CMK (cell line): ENCODE results near the gene CMTM4.
"Not testable (repeated sequence)": the region's sequence is repeated elsewhere in the genome, so short reads cannot be mapped to it uniquely, and the experiment has no call there.

Source experiments
- DNase-seq: peaks from one replicate; pipeline ENCODE4 v3.0.0-alpha.2; 2010; ENCODE audit warnings: low read depth

Gene CMTM4

GRCh38 chr16:66705790-66706505, 9.4 kb upstream of the CMTM4 start:
- no peak for DNase-seq

GRCh38 chr16:66703406-66704215, 7.1 kb upstream of the CMTM4 start:
- no peak for DNase-seq

- DNase-seq, result no peak
Observed at GRCh38 chr16:66701516-66701915, 5.0 kb upstream of the CMTM4 start.

GRCh38 chr16:66701026-66701425, 4.5 kb upstream of the CMTM4 start:
- DNase-seq, result no peak

GRCh38 chr16:66699898-66700297, 3.4 kb upstream of the CMTM4 start:
- no peak for DNase-seq

GRCh38 chr16:66698046-66698445, 1.5 kb upstream of the CMTM4 start:
- DNase-seq, result no peak

- no peak for DNase-seq
Observed at GRCh38 chr16:66695935-66696668, 441 bp downstream of the CMTM4 start.

- no peak for DNase-seq
Observed at GRCh38 chr16:66695471-66695934, 1.0 kb downstream of the CMTM4 start.

GRCh38 chr16:66693149-66693548, 3.4 kb downstream of the CMTM4 start:
- DNase-seq, result no peak

GRCh38 chr16:66692341-66692740, 4.2 kb downstream of the CMTM4 start:
- DNase-seq, result no peak

GRCh38 chr16:66691234-66691633, 5.3 kb downstream of the CMTM4 start:
- DNase-seq, result no peak

- DNase-seq, result no peak
Observed at GRCh38 chr16:66690106-66690847, 6.3 kb downstream of the CMTM4 start.

GRCh38 chr16:66689282-66689681, 7.3 kb downstream of the CMTM4 start:
- no peak for DNase-seq

GRCh38 chr16:66687906-66688625, 8.5 kb downstream of the CMTM4 start:
- DNase-seq, result no peak

GRCh38 chr16:66685501-66686115, 10.9 kb downstream of the CMTM4 start:
- DNase-seq, result not testable (repeated sequence)

GRCh38 chr16:66682271-66682670, 14.3 kb downstream of the CMTM4 start:
- no peak for DNase-seq

GRCh38 chr16:66681676-66682075, 14.9 kb downstream of the CMTM4 start:
- DNase-seq, result no peak

GRCh38 chr16:66678337-66678736, 18.2 kb downstream of the CMTM4 start:
- no peak for DNase-seq

- DNase-seq, result no peak
Observed at GRCh38 chr16:66677836-66678235, 18.7 kb downstream of the CMTM4 start.

GRCh38 chr16:66677179-66677578, 19.4 kb downstream of the CMTM4 start:
- DNase-seq, result no peak

- DNase-seq, result no peak
Observed at GRCh38 chr16:66676599-66676998, 19.9 kb downstream of the CMTM4 start.
